GM21619 (cell line): ENCODE data around the gene HIPK2.

Experiments used
- ATAC-seq: cut with Tn5 transposase; IDR thresholded peaks from one replicate; pipeline ENCODE4 v1.9.1; 2021; ENCODE audit not compliant: unreplicated experiment

Gene HIPK2

GRCh38 chr7:139574618-139575337 is 203.0 kb downstream of the HIPK2 start:
- ATAC-seq, result no peak

- ATAC-seq, result no peak
Measured at GRCh38 chr7:139573871-139574270, 203.9 kb downstream of the HIPK2 start.

GRCh38 chr7:139572704-139573385 is 205.0 kb downstream of the HIPK2 start:
- ATAC-seq, result no peak

- no peak for ATAC-seq
Measured at GRCh38 chr7:139572071-139572470, 205.7 kb downstream of the HIPK2 start.

GRCh38 chr7:139571651-139572050 is 206.1 kb downstream of the HIPK2 start:
- no peak for ATAC-seq

- ATAC-seq, result no peak
Measured at GRCh38 chr7:139571190-139571589, 206.6 kb downstream of the HIPK2 start.

- ATAC-seq, result no peak
Measured at GRCh38 chr7:139570626-139571025, 207.2 kb downstream of the HIPK2 start.

- ATAC-seq, result no peak
Measured at GRCh38 chr7:139570119-139570518, 207.7 kb downstream of the HIPK2 start.

- no peak for ATAC-seq
Measured at GRCh38 chr7:139568813-139569490, 208.8 kb downstream of the HIPK2 start.

GRCh38 chr7:139568346-139568675 is 209.5 kb downstream of the HIPK2 start:
- ATAC-seq, result no peak

GRCh38 chr7:139567647-139568345 is 210.0 kb downstream of the HIPK2 start:
- ATAC-seq, result no peak

GRCh38 chr7:139566736-139567646 is 210.8 kb downstream of the HIPK2 start:
- ATAC-seq, result no peak

- ATAC-seq, result no peak
Measured at GRCh38 chr7:139566075-139566474, 211.7 kb downstream of the HIPK2 start.

- no peak for ATAC-seq
Measured at GRCh38 chr7:139563856-139564255, 213.9 kb downstream of the HIPK2 start.

- ATAC-seq, result no peak
Measured at GRCh38 chr7:139562961-139563565, 214.7 kb downstream of the HIPK2 start.

GRCh38 chr7:139562491-139562890 is 215.3 kb downstream of the HIPK2 start:
- ATAC-seq, result no peak

- ATAC-seq, result no peak
Measured at GRCh38 chr7:139560678-139561077, 217.1 kb downstream of the HIPK2 start.

- ATAC-seq, result no peak
Measured at GRCh38 chr7:139560199-139560598, 217.6 kb downstream of the HIPK2 start.

GRCh38 chr7:139559364-139560105 is 218.3 kb downstream of the HIPK2 start:
- no peak for ATAC-seq
